AG04449 (cell line): ENCODE results near the gene SPATA7.

Source experiments
- CTCF ChIA-PET: fragments of 350-600 bp; formaldehyde crosslinking; extraction: SDS; loops from one replicate; lab custom pipeline; 2021; ENCODE audit warnings: antibody characterized with exemption; lab: Yijun Ruan, JAX
- POLR2A ChIA-PET: fragments of 400-600, 350-600 bp; formaldehyde crosslinking; extraction: SDS; loops from one replicate; lab custom pipeline; 2020; ENCODE audit warnings: antibody characterized with exemption, inconsistent platforms; lab: Yijun Ruan, JAX
- DNase-seq: peaks from one replicate; pipeline ENCODE4 v3.0.0-alpha.2; 2010; ENCODE audit warnings: low read depth, low spot score
- H3K4me3 ChIP-seq: 2 replicates; pipeline ENCODE4 v1.5.1; 2011; ENCODE audit warnings: low read depth, mild to moderate bottlenecking, control low read depth, low read length
- CTCF ChIP-seq: IDR thresholded peaks from one replicate; pipeline ENCODE4 v1.5.1; 2011; ENCODE audit warnings: mild to moderate bottlenecking, moderate library complexity, low read length, control low read depth, inconsistent platforms; ENCODE audit not compliant: insufficient read depth; ENCODE audit errors: missing control alignments

Gene SPATA7

DNA sequence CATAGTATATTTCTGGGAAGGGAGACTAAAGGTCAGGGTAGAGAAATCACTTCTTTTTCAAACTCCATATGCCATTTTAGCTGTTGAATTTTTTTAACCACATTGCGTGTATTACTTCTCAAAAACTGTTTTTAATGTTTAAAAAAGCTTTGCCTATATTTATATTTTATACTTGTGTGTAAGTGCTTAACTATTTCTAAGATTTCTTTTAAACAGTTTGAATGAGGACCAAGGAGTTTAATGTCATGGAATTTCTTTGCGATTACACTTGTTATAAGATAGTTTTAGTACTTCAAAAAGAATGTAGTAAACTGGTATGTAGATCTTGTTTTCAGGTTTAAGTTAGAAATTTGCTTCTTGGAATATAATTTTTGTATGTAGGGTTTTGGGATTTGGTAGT lies 7.2 kb downstream of the SPATA7 start:
- CTCF ChIA-PET = no interaction called here

GRCh38 chr14:88411039-88411438 lies 25.6 kb downstream of the SPATA7 start:
- DNase-seq = no peak
- TF ChIP-seq CTCF = no peak
- no peak overlapping the region for H3K4me3 ChIP-seq
- CTCF ChIA-PET = no interaction called here
- POLR2A ChIA-PET = no interaction called here

More for the DNA sequence above, 7.2 kb downstream of the SPATA7 start:
- no peak for DNase-seq
- no peak for TF ChIP-seq CTCF
- H3K4me3 ChIP-seq = no peak overlapping the region
- POLR2A ChIA-PET = no interaction called here

- TF ChIP-seq CTCF = no peak
- H3K4me3 ChIP-seq = no peak overlapping the region
- ChIA-PET CTCF (no interaction called here), POLR2A (no interaction called here)
- no peak for DNase-seq
These were observed 32.1 kb downstream of the SPATA7 start for GRCh38 chr14:88417594-88417993.

DNA sequence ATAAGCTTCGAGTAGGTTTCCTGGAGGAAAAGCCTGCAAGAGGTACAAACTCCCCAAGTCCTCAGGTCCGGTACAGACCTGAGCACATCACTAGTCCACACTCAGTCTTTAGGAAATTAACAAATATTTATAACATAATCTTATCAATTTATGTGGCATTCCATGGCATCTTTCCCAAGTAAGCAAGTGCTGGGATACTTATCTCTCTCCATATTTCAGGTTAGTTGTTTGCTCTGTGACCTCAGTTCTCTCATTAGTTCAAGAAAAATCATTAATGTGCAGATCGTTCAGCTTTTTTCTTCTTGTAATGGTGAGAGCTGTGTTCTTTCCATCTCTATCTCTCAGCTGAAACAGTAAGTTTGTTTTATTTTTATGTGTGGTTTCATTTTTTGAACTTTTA lies 34.7 kb downstream of the SPATA7 start:
- DNase-seq = no peak

GRCh38 chr14:88421286-88421685 lies 35.8 kb downstream of the SPATA7 start:
- POLR2A ChIA-PET = no interaction called here
- CTCF ChIA-PET = no interaction called here
- DNase-seq = no peak
- no peak overlapping the region for H3K4me3 ChIP-seq
- TF ChIP-seq CTCF = no peak

More for the DNA sequence above, 34.7 kb downstream of the SPATA7 start:
- ChIA-PET CTCF (no interaction called here), POLR2A (no interaction called here)
- TF ChIP-seq CTCF = no peak
- H3K4me3 ChIP-seq = no peak overlapping the region

DNA sequence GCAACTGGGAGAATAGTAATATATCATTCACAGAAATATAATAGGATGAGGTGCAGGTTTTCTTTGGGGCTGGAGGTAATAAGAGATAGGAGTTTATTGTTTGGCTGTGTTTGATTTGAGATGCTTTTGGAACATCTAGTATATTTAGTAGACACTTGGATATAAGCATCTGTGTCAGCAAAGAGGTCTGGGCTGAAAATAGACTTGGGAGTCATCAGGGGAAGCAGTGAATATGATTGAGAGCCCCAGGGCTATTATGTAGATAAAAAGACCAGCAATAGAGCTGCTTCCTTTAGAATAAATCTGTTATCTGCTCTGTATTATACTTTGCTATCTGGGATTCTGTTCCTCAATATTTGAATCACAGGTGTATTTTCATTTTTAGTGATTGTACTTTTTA lies 36.6 kb downstream of the SPATA7 start:
- DNase-seq = no peak
- no peak for TF ChIP-seq CTCF
- POLR2A ChIA-PET = no interaction called here
- CTCF ChIA-PET = no interaction called here
- no peak overlapping the region for H3K4me3 ChIP-seq
